GM12892 (cell line): Measurements from ENCODE around the gene ERMARD.

ENCODE experiments used
- POLR2A ChIP-seq: IDR thresholded peaks from 2 replicates; pipeline ENCODE4 v1.6.1; 2011; ENCODE audit warnings: low read depth, low read length, control low read depth
- POLR2AphosphoS5 ChIP-seq: IDR thresholded peaks from 2 replicates; pipeline ENCODE4 v1.6.1; 2011; ENCODE audit warnings: low read depth, low read length, control low read depth
- TAF1 ChIP-seq: IDR thresholded peaks from 2 replicates; pipeline ENCODE4 v1.6.1; 2011; ENCODE audit warnings: low read depth, mild to moderate bottlenecking, control low read depth, low read length, borderline replicate concordance

- TF ChIP-seq POLR2A (no peak), POLR2AphosphoS5 (no peak), TAF1 (no peak)
Measured at GRCh38 chr6:169725125-169726048, 26.0 kb upstream of the ERMARD start.
